HepG2 (cell line): ENCODE measurements around the gene ANKRD44. TPM values are rescaled to one million over a fixed set of nuclear protein-coding genes. Genes with fewer than 3 reads are reported as not detected.

ENCODE experiments used
- ASH2L ChIP-seq: fragments of 300-600, 200-600 bp; sonication (generic); IDR thresholded peaks from 2 replicates; pipeline ENCODE4 v1.7.0; 2017; ENCODE audit warnings: low read depth, mild to moderate bottlenecking, moderate library complexity, mixed read lengths, low read length; ENCODE audit not compliant: insufficient read length
- ATRX ChIP-seq: sonication (generic); formaldehyde crosslinking; IDR thresholded peaks from 2 replicates; pipeline ENCODE4 v1.4.0; 2020; ENCODE audit warnings: missing genetic modification reagents, borderline replicate concordance
- CERS6 ChIP-seq: sonication (generic); formaldehyde crosslinking; IDR thresholded peaks from 2 replicates; pipeline ENCODE4 v1.5.0; 2020; ENCODE audit warnings: missing genetic modification reagents
- CREB1 ChIP-seq, 2 experiments: fragments of 450-650 bp in 1 of 2; IDR thresholded peaks; 2 replicates each; pipeline ENCODE4 v1.6.1; 2016 to 2017; ENCODE audit warnings: control low read depth in 1 of 2, mild to moderate bottlenecking in 1 of 2, missing compliant biosample characterization in 1 of 2, missing genetic modification characterization in 1 of 2
- DNMT3B ChIP-seq: conservative IDR thresholded peaks from 2 replicates; pipeline ENCODE4 v1.6.1; 2016; ENCODE audit warnings: missing biosample characterization, control low read depth
- IKZF5 ChIP-seq: IDR thresholded peaks from 2 replicates; pipeline ENCODE4 v1.6.1; 2018; ENCODE audit warnings: missing genetic modification reagents, mild to moderate bottlenecking, missing compliant biosample characterization
- MAFF ChIP-seq: IDR thresholded peaks from 2 replicates; pipeline ENCODE4 v1.6.1; 2011; ENCODE audit warnings: low read depth, low read length, improper control_type of control experiment
- MBD4 ChIP-seq: IDR thresholded peaks from 2 replicates; pipeline ENCODE4 v1.6.1; 2012; ENCODE audit warnings: low read length, inconsistent platforms, borderline replicate concordance
- PHF21A ChIP-seq: sonication (generic); formaldehyde crosslinking; IDR thresholded peaks from 2 replicates; pipeline ENCODE4 v1.5.0; 2020; ENCODE audit warnings: mild to moderate bottlenecking, missing genetic modification reagents
- SP5 ChIP-seq: IDR thresholded peaks from 2 replicates; pipeline ENCODE4 v1.6.1; 2016; ENCODE audit warnings: low read depth, borderline replicate concordance
- TAF15 ChIP-seq: fragments of 200-400 bp; formaldehyde crosslinking; IDR thresholded peaks from one replicate; pipeline ENCODE4 v1.6.1; 2018; ENCODE audit warnings: mild to moderate bottlenecking, low read depth, low read length; ENCODE audit not compliant: poor library complexity, severe bottlenecking
- TEAD3 ChIP-seq: optimal IDR thresholded peaks from 2 replicates; pipeline ENCODE3; 2016; ENCODE audit warnings: borderline replicate concordance
- THAP11 ChIP-seq: IDR thresholded peaks from 2 replicates; pipeline ENCODE4 v1.6.1; 2016; ENCODE audit warnings: missing biosample characterization, missing genetic modification reagents
- UBTF ChIP-seq: sonication (generic); formaldehyde crosslinking; IDR thresholded peaks from 2 replicates; pipeline ENCODE4 v1.4.0; 2020; ENCODE audit warnings: mild to moderate bottlenecking, missing genetic modification reagents
- ZBTB34 ChIP-seq: sonication (generic); formaldehyde crosslinking; IDR thresholded peaks from 2 replicates; pipeline ENCODE4 v1.8.0; 2022; ENCODE audit warnings: mild to moderate bottlenecking, missing genetic modification reagents
- ZMYM2 ChIP-seq: sonication (generic); formaldehyde crosslinking; IDR thresholded peaks from 2 replicates; pipeline ENCODE4 v1.8.0; 2022; ENCODE audit warnings: mild to moderate bottlenecking, missing genetic modification reagents
- ZNF296 ChIP-seq: sonication (generic); formaldehyde crosslinking; conservative IDR thresholded peaks from 2 replicates; pipeline ENCODE4 v1.5.0; 2020; ENCODE audit warnings: mild to moderate bottlenecking, missing genetic modification reagents
- ZNF446 ChIP-seq: sonication (generic); formaldehyde crosslinking; IDR thresholded peaks from 2 replicates; pipeline ENCODE4 v1.5.0; 2020; ENCODE audit warnings: mild to moderate bottlenecking, missing genetic modification reagents
- ZNF484 ChIP-seq: sonication (generic); formaldehyde crosslinking; IDR thresholded peaks from 2 replicates; pipeline ENCODE4 v1.5.1; 2020; ENCODE audit warnings: mild to moderate bottlenecking, low read depth, missing genetic modification reagents, borderline replicate concordance
- ZNF670 ChIP-seq: sonication (generic); formaldehyde crosslinking; IDR thresholded peaks from 2 replicates; pipeline ENCODE4 v1.8.0; 2022; ENCODE audit warnings: mild to moderate bottlenecking, missing genetic modification reagents, borderline replicate concordance
- ZNF775 ChIP-seq: sonication (generic); formaldehyde crosslinking; IDR thresholded peaks from 2 replicates; pipeline ENCODE4 v1.4.0; 2020; ENCODE audit warnings: missing genetic modification reagents, mild to moderate bottlenecking, moderate library complexity, borderline replicate concordance
- ZNF790 ChIP-seq: sonication (generic); formaldehyde crosslinking; IDR thresholded peaks from 2 replicates; pipeline ENCODE4 v1.8.0; 2022; ENCODE audit warnings: missing genetic modification reagents, mild to moderate bottlenecking, borderline replicate concordance
- ZSCAN29 ChIP-seq: sonication (generic); formaldehyde crosslinking; conservative IDR thresholded peaks from 2 replicates; pipeline ENCODE4 v1.4.0; 2020; ENCODE audit warnings: mild to moderate bottlenecking, missing genetic modification reagents
- polyA plus RNA-seq, 8 experiments: library from polyadenylated mRNA; depleted of rRNA in 3 of 8; stranded (reverse) in 7 of 8; unstranded in 1 of 8; fragments of >200 nt; fragmentation: Illumina TruSeq in 4 of 8; extraction: Trizol in 4 of 8; gene quantifications; 2 replicates each; pipeline versions ENCODE4 v1.2.1 to v1.2.3, GENCODE V29; 2011 to 2016; ENCODE audit warnings: low read depth in 4 of 8, missing spikeins in 1 of 8, mixed read lengths in 1 of 8; ENCODE audit not compliant: insufficient read depth in 1 of 8
- total RNA-seq, 5 experiments: library from RNA; depleted of rRNA; stranded (reverse); fragments of >200 nt; fragmentation: Illumina TruSeq; extraction: Trizol; gene quantifications; 2 replicates each; pipeline ENCODE4 v1.2.3, GENCODE V29; 2016; ENCODE audit warnings: low read depth in 1 of 5

Gene ANKRD44
- total and polyA plus RNA-seq, 2 of the 13 experiments (the other 11 are each of a cell fraction or from before 2014, with no cell fraction given) = 0.04 to 0.11 TPM

GRCh38 chr2:197310271-197310985, at the start of gene ANKRD44 (continued):
- TF ChIP-seq MAFF = no peak
- no peak for TF ChIP-seq ASH2L
- no peak for TF ChIP-seq CERS6 (CRISPR knock-in tag)
- TF ChIP-seq ATRX (CRISPR knock-in tag) = no peak
- TF ChIP-seq ZMYM2 (CRISPR knock-in tag) = no peak
- TF ChIP-seq ZNF775 = no peak
- no peak for TF ChIP-seq TEAD3 (CRISPR knock-in tag)
- TF ChIP-seq UBTF (CRISPR knock-in tag) = peak; percentile 85
- TF ChIP-seq IKZF5 (CRISPR knock-in tag) = no peak; the same call in 1 of the 2 replicates
- TF ChIP-seq ZNF670 (CRISPR knock-in tag) = no peak
- no peak for TF ChIP-seq MBD4
- TF ChIP-seq SP5 (CRISPR knock-in tag) = no peak
- no peak for TF ChIP-seq TAF15
- TF ChIP-seq PHF21A (CRISPR knock-in tag) = no peak
- TF ChIP-seq ZBTB34 (CRISPR knock-in tag) = no peak
- no peak for TF ChIP-seq ZSCAN29 (CRISPR knock-in tag)
- no peak for TF ChIP-seq CREB1 (IDR thresholded peaks at IDR 0.05)
- no peak for TF ChIP-seq CREB1 (CRISPR knock-in tag; IDR thresholded peaks at IDR 0.05)
- no peak for TF ChIP-seq THAP11
- TF ChIP-seq DNMT3B (CRISPR knock-in tag) = no peak
- TF ChIP-seq ZNF484 (CRISPR knock-in tag) = no peak
- TF ChIP-seq ZNF446 (CRISPR knock-in tag) = peak; percentile 30; the same call in 1 of the 2 replicates
- TF ChIP-seq ZNF296 = no peak
- 0 out of 2 replicates have a peak, but pooled peaks have one; percentile 27 for TF ChIP-seq ZNF790 (CRISPR knock-in tag)
